ENCODE data around the gene SLC13A1.

DNA sequence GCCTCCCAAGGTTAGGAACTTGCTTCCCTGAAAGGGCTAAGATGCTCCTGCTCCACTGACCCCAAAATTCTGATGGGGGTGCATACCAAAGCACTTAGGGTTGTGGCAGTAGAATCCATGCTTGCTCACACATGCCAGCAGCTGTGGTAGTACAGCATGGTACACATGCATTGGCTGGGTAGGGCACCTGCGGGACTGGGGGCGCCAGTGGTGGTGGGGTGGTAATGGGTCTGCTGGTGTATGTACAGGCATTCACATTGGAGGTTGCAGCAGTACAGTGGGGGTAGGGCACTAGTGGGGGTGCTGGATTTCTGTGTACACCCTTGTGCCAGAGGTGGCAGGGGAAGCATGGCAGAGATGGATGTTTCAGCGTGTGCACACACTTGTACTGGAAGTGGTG, 132.0 kb downstream of the SLC13A1 start:
- no peak for TF ChIP-seq POLR2A (IDR thresholded peaks at IDR 0.05; ENCODE audit: borderline replicate concordance, extremely low read depth, insufficient read depth, insufficient read length)
- no peak for TF ChIP-seq JUND (IDR thresholded peaks at IDR 0.05)
- TF ChIP-seq ZFX (IDR thresholded peaks at IDR 0.05) = no peak
- no peak for TF ChIP-seq EZH2 (IDR thresholded peaks at IDR 0.05)
- no peak for TF ChIP-seq EGR1 (IDR thresholded peaks at IDR 0.05; ENCODE audit: low read depth)
- TF ChIP-seq TCF7L2 (IDR thresholded peaks at IDR 0.05; ENCODE audit: borderline replicate concordance, extremely low read depth, insufficient read depth, insufficient read length) = no peak
- TF ChIP-seq, protein P1, sequence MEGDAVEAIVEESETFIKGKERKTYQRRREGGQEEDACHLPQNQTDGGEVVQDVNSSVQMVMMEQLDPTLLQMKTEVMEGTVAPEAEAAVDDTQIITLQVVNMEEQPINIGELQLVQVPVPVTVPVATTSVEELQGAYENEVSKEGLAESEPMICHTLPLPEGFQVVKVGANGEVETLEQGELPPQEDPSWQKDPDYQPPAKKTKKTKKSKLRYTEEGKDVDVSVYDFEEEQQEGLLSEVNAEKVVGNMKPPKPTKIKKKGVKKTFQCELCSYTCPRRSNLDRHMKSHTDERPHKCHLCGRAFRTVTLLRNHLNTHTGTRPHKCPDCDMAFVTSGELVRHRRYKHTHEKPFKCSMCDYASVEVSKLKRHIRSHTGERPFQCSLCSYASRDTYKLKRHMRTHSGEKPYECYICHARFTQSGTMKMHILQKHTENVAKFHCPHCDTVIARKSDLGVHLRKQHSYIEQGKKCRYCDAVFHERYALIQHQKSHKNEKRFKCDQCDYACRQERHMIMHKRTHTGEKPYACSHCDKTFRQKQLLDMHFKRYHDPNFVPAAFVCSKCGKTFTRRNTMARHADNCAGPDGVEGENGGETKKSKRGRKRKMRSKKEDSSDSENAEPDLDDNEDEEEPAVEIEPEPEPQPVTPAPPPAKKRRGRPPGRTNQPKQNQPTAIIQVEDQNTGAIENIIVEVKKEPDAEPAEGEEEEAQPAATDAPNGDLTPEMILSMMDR (IDR thresholded peaks at IDR 0.05 in 2 of 3, conservative IDR thresholded peaks at IDR 0.05 in 1 of 3; ENCODE audit: borderline replicate concordance in 1 of 3, insufficient read depth in 1 of 3, low read depth in 2 of 3, low read length in 2 of 3) = no peak
- no peak for TF ChIP-seq YY1 (IDR thresholded peaks at IDR 0.05; ENCODE audit: extremely low read depth, insufficient replicate concordance, low read depth, low read length)
- no peak for TF ChIP-seq SP1 (IDR thresholded peaks at IDR 0.05; ENCODE audit: low read depth)
- TF ChIP-seq EZH2phosphoT487 (IDR thresholded peaks at IDR 0.05; ENCODE audit: borderline replicate concordance) = no peak

Data from HCT116 (cell line).